Panc1 (cell line): ENCODE measurements around the gene FAM187B.

Experiments
- POLR2AphosphoS5 ChIP-seq: IDR thresholded peaks from 2 replicates; pipeline ENCODE4 v1.6.1; 2012; ENCODE audit warnings: mild to moderate bottlenecking, low read depth, low read length, moderate library complexity
- SIN3A ChIP-seq: IDR thresholded peaks from 2 replicates; pipeline ENCODE4 v1.6.1; 2012; ENCODE audit warnings: low read depth, mild to moderate bottlenecking, low read length, moderate library complexity, borderline replicate concordance; ENCODE audit not compliant: insufficient read depth
- TF ChIP-seq, protein P1 (sequence below), 2 experiments: IDR thresholded peaks; 2 replicates each; pipeline ENCODE4 v1.6.1; 2011 to 2012; ENCODE audit warnings: low read depth in 2 of 2, control low read depth in 1 of 2, low read length in 1 of 2, mild to moderate bottlenecking in 1 of 2, moderate library complexity in 1 of 2; ENCODE audit not compliant: insufficient read depth in 1 of 2
- TF ChIP-seq, protein P2 (sequence below): fragments of 450-650 bp; IDR thresholded peaks from 2 replicates; pipeline ENCODE4 v1.5.1; 2017; ENCODE audit warnings: mild to moderate bottlenecking

DNA sequence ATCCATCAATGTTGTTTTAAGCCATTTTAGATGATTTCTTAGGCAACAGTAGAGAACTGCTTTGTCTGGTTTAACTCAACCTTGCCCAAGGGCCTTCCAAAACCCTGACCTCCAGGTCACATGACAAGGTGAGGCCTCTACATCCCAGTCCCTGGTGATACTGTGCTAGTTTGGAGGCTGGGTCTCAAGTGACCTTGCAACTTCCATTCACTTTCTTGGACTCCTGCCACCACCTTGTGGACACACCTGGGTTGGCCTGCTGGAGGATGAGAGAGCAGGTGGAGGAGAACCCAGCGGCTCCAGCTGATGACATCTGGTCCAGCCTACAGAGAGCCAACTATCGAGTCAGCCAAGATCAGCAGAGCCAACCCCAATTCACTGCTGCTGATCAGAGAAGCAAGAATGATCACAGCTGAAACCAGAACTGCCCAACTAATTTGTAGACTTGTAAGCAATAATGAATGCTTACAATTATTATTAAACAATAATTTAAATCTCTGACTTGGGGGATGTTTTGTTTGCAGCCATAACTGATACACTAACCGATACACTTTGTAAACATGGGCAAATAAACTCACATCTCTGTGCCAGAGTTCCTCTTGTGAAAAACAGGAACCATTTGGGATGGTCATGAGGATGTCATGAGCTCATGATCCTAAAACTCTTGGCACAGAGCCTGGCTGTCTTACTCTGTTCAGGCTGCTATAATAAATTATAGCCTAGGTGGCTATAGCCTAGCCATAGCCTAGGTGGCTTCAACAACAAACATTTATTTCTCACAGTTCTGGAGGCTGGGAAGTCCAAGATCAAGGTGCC is 11.5 kb downstream of the FAM187B start:
- TF ChIP-seq, protein P1, sequence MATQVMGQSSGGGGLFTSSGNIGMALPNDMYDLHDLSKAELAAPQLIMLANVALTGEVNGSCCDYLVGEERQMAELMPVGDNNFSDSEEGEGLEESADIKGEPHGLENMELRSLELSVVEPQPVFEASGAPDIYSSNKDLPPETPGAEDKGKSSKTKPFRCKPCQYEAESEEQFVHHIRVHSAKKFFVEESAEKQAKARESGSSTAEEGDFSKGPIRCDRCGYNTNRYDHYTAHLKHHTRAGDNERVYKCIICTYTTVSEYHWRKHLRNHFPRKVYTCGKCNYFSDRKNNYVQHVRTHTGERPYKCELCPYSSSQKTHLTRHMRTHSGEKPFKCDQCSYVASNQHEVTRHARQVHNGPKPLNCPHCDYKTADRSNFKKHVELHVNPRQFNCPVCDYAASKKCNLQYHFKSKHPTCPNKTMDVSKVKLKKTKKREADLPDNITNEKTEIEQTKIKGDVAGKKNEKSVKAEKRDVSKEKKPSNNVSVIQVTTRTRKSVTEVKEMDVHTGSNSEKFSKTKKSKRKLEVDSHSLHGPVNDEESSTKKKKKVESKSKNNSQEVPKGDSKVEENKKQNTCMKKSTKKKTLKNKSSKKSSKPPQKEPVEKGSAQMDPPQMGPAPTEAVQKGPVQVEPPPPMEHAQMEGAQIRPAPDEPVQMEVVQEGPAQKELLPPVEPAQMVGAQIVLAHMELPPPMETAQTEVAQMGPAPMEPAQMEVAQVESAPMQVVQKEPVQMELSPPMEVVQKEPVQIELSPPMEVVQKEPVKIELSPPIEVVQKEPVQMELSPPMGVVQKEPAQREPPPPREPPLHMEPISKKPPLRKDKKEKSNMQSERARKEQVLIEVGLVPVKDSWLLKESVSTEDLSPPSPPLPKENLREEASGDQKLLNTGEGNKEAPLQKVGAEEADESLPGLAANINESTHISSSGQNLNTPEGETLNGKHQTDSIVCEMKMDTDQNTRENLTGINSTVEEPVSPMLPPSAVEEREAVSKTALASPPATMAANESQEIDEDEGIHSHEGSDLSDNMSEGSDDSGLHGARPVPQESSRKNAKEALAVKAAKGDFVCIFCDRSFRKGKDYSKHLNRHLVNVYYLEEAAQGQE (IDR thresholded peaks at IDR 0.05; ENCODE audit: insufficient read depth in 1 of 2, low read depth in 2 of 2, low read length in 1 of 2), result no peak
- TF ChIP-seq, protein P2, sequence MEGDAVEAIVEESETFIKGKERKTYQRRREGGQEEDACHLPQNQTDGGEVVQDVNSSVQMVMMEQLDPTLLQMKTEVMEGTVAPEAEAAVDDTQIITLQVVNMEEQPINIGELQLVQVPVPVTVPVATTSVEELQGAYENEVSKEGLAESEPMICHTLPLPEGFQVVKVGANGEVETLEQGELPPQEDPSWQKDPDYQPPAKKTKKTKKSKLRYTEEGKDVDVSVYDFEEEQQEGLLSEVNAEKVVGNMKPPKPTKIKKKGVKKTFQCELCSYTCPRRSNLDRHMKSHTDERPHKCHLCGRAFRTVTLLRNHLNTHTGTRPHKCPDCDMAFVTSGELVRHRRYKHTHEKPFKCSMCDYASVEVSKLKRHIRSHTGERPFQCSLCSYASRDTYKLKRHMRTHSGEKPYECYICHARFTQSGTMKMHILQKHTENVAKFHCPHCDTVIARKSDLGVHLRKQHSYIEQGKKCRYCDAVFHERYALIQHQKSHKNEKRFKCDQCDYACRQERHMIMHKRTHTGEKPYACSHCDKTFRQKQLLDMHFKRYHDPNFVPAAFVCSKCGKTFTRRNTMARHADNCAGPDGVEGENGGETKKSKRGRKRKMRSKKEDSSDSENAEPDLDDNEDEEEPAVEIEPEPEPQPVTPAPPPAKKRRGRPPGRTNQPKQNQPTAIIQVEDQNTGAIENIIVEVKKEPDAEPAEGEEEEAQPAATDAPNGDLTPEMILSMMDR, result no peak
- TF ChIP-seq POLR2AphosphoS5 (no peak), SIN3A (no peak)
